Liver (tissue), 9 donors: Measurements from ENCODE around the gene ABCG5. TPM values are rescaled to one million over a fixed set of nuclear protein-coding genes. Genes with fewer than 3 reads are reported as not detected.

Experiments used
- DNase-seq: peaks from one replicate; pipeline ENCODE4 v3.0.0-alpha.2; 2017; ENCODE audit warnings: low spot score
- H3K27ac ChIP-seq, 2 donors: one replicate each; pipeline ENCODE4 v1.7.0; 2013; ENCODE audit warnings: inconsistent platforms in 2 of 2, low read length in 2 of 2, control low read depth in 1 of 2, low read depth in 1 of 2, mild to moderate bottlenecking in 1 of 2
- H3K27me3 ChIP-seq, 4 donors: one replicate each; pipeline versions ENCODE4 v1.6.1 to v1.7.0; 2013; ENCODE audit warnings: low read length in 3 of 4, inconsistent platforms in 1 of 4, mild to moderate bottlenecking in 1 of 4, moderate library complexity in 1 of 4; ENCODE audit not compliant: control insufficient read depth in 4 of 4, insufficient read depth in 4 of 4
- H3K36me3 ChIP-seq, 4 donors: one replicate each; pipeline versions ENCODE4 v1.6.1 to v1.7.0; 2013; ENCODE audit warnings: low read length in 3 of 4, mild to moderate bottlenecking in 3 of 4, low read depth in 1 of 4, moderate library complexity in 1 of 4; ENCODE audit not compliant: control insufficient read depth in 4 of 4, insufficient read depth in 3 of 4
- H3K4me1 ChIP-seq, 4 donors: one replicate each; pipeline versions ENCODE4 v1.6.1 to v1.7.0; 2013; ENCODE audit warnings: low read length in 3 of 4, mild to moderate bottlenecking in 3 of 4, moderate library complexity in 1 of 4; ENCODE audit not compliant: control insufficient read depth in 4 of 4, insufficient read depth in 4 of 4
- H3K4me3 ChIP-seq, 3 donors: one replicate each; pipeline versions ENCODE4 v1.6.1 to v1.7.0; 2013; ENCODE audit warnings: low read length in 3 of 3, control low read depth in 1 of 3, low read depth in 1 of 3, mild to moderate bottlenecking in 1 of 3
- H3K9ac ChIP-seq, 2 donors: one replicate each; pipeline ENCODE4 v1.7.0; 2013; ENCODE audit warnings: low read length in 2 of 2, mild to moderate bottlenecking in 2 of 2, moderate library complexity in 2 of 2, control low read depth in 1 of 2, low read depth in 1 of 2
- H3K9me3 ChIP-seq, 4 donors: one replicate each; pipeline versions ENCODE4 v1.6.1 to v1.7.0; 2013; ENCODE audit warnings: low read length in 3 of 4; ENCODE audit not compliant: control insufficient read depth in 4 of 4
- ATF3 ChIP-seq: IDR thresholded peaks from 2 replicates; pipeline ENCODE4 v1.6.1; 2016; ENCODE audit warnings: antibody characterized with exemption
- EGR1 ChIP-seq, 2 donors: IDR thresholded peaks; 2 replicates each; pipeline ENCODE4 v1.6.1; 2016 to 2018; ENCODE audit warnings: antibody characterized with exemption in 2 of 2, low read depth in 2 of 2
- FOXA1 ChIP-seq: IDR thresholded peaks from 2 replicates; pipeline ENCODE4 v1.6.1; 2016; ENCODE audit warnings: antibody characterized with exemption
- FOXA2 ChIP-seq: IDR thresholded peaks from 2 replicates; pipeline ENCODE4 v1.6.1; 2016; ENCODE audit warnings: antibody characterized with exemption
- GABPA ChIP-seq, 2 donors: IDR thresholded peaks in 1 of 2; conservative IDR thresholded peaks in 1 of 2; 2 replicates each; pipeline ENCODE4 v1.6.1; 2016; ENCODE audit warnings: antibody characterized with exemption in 2 of 2, mild to moderate bottlenecking in 1 of 2, moderate library complexity in 1 of 2
- HNF4A ChIP-seq, 2 donors: conservative IDR thresholded peaks; 2 replicates each; pipeline ENCODE4 v1.6.1; 2016; ENCODE audit warnings: antibody characterized with exemption in 2 of 2, mild to moderate bottlenecking in 2 of 2
- HNF4G ChIP-seq: IDR thresholded peaks from 2 replicates; pipeline ENCODE4 v1.6.1; 2016; ENCODE audit warnings: antibody characterized with exemption
- NR2F2 ChIP-seq: IDR thresholded peaks from 2 replicates; pipeline ENCODE4 v1.6.1; 2016; ENCODE audit warnings: antibody characterized with exemption
- RAD21 ChIP-seq, 2 donors: IDR thresholded peaks; 2 replicates each; pipeline ENCODE4 v1.6.1; 2016; ENCODE audit warnings: antibody characterized with exemption in 2 of 2, mild to moderate bottlenecking in 2 of 2
- RXRA ChIP-seq, 2 donors: IDR thresholded peaks; 2 replicates each; pipeline ENCODE4 v1.6.1; 2017 to 2018; ENCODE audit warnings: antibody characterized with exemption in 2 of 2, mild to moderate bottlenecking in 1 of 2
- SP1 ChIP-seq: IDR thresholded peaks from 2 replicates; pipeline ENCODE4 v1.6.1; 2018; ENCODE audit warnings: antibody characterized with exemption, mild to moderate bottlenecking
- TAF1 ChIP-seq: conservative IDR thresholded peaks from 2 replicates; pipeline ENCODE4 v1.6.1; 2016; ENCODE audit warnings: antibody characterized with exemption, mild to moderate bottlenecking
- YY1 ChIP-seq: IDR thresholded peaks from 2 replicates; pipeline ENCODE4 v1.6.1; 2016; ENCODE audit warnings: antibody characterized with exemption, mild to moderate bottlenecking
- ZBTB33 ChIP-seq: IDR thresholded peaks from 2 replicates; pipeline ENCODE4 v1.6.1; 2016; ENCODE audit warnings: antibody characterized with exemption
- WGBS: extraction: QIAGEN DNeasy Blood & Tissue Kit; methylation state at CpG from one replicate; pipeline ENCODE4 v1.1.7; 2013; 5-methylcytosine and 5-hydroxymethylcytosine counted together
- polyA plus RNA-seq, 2 donors: library from polyadenylated mRNA; stranded (reverse) in 1 of 2; unstranded in 1 of 2; fragments of 200-250 nt in 1 of 2; fragments of >200 nt in 1 of 2; fragmentation: Nextera tagmentation in 1 of 2; extraction: Ambion mirVana in 1 of 2; gene quantifications; one replicate each; pipeline versions ENCODE4 v1.2.1 to v1.2.3, GENCODE V29; 2013 to 2015
- total RNA-seq, 2 donors: library from RNA; depleted of rRNA; stranded (reverse); fragments of >200 nt; gene quantifications; one replicate each; pipeline ENCODE4 v1.2.3, GENCODE V29; 2014
- TF ChIP-seq, protein P1 (sequence below): fragments of 150-350 bp; IDR thresholded peaks from 2 replicates; pipeline ENCODE4 v1.5.1; 2017; ENCODE audit warnings: improper control_type of control experiment, low read depth, low read length; ENCODE audit not compliant: missing input control
- TF ChIP-seq, protein P2 (sequence below): IDR thresholded peaks from 2 replicates; pipeline ENCODE4 v1.6.1; 2016; ENCODE audit warnings: antibody characterized with exemption, mild to moderate bottlenecking
- donor health status: healthy.
- donor health status: healthy.
- donor health status: healthy.
- donor health status: healthy.
- donor health status: healthy.

Gene ABCG5
- total and polyA plus RNA-seq, 4 donors = 15.4 to 63.8 (median 38.5) TPM

GRCh38 chr2:43840965-43841364 is 2.3 kb upstream of the ABCG5 start:
- Histone ChIP-seq H3K27ac (peak overlapping the region; percentile 85 to 89), H3K36me3 (peaks cover 0 to 5% (median under 1%) of the 10 kb centered on the region in 4 donors), H3K9me3 (no peaks in the 10 kb centered on the region), H3K27me3 (no peaks in the 10 kb centered on the region), H3K4me1 (peaks cover 5 to 77% (median 55%) of the 10 kb centered on the region in 4 donors), H3K4me3 (peak overlapping the region; percentile 30 to 77 (median 58)), H3K9ac (peak overlapping the region; percentile 76 to 99)
- WGBS = 43% methylated on average over 5 of the region's 5 CpGs
- no peak for DNase-seq
- TF ChIP-seq FOXA2 = no peak
- TF ChIP-seq HNF4A (conservative IDR thresholded peaks at IDR 0.05) = no peak
- TF ChIP-seq TAF1 = peak; percentile 49
- TF ChIP-seq ATF3 = no peak
- TF ChIP-seq EGR1 (IDR thresholded peaks at IDR 0.05; ENCODE audit: low read depth in 2 of 2) = no peak
- TF ChIP-seq YY1 = no peak
- TF ChIP-seq NR2F2 = no peak
- TF ChIP-seq SP1 = peak; percentile 12
- TF ChIP-seq RXRA (IDR thresholded peaks at IDR 0.05) = peak; percentile 23 to 24
- TF ChIP-seq RAD21 (IDR thresholded peaks at IDR 0.05) = no peak
- TF ChIP-seq ZBTB33 = no peak
- TF ChIP-seq GABPA (IDR thresholded peaks at IDR 0.05 in 1 of 2, conservative IDR thresholded peaks at IDR 0.05 in 1 of 2) = no peak
- TF ChIP-seq FOXA1 = no peak
- TF ChIP-seq, protein P1, sequence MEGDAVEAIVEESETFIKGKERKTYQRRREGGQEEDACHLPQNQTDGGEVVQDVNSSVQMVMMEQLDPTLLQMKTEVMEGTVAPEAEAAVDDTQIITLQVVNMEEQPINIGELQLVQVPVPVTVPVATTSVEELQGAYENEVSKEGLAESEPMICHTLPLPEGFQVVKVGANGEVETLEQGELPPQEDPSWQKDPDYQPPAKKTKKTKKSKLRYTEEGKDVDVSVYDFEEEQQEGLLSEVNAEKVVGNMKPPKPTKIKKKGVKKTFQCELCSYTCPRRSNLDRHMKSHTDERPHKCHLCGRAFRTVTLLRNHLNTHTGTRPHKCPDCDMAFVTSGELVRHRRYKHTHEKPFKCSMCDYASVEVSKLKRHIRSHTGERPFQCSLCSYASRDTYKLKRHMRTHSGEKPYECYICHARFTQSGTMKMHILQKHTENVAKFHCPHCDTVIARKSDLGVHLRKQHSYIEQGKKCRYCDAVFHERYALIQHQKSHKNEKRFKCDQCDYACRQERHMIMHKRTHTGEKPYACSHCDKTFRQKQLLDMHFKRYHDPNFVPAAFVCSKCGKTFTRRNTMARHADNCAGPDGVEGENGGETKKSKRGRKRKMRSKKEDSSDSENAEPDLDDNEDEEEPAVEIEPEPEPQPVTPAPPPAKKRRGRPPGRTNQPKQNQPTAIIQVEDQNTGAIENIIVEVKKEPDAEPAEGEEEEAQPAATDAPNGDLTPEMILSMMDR = no peak
- TF ChIP-seq, protein P2, sequence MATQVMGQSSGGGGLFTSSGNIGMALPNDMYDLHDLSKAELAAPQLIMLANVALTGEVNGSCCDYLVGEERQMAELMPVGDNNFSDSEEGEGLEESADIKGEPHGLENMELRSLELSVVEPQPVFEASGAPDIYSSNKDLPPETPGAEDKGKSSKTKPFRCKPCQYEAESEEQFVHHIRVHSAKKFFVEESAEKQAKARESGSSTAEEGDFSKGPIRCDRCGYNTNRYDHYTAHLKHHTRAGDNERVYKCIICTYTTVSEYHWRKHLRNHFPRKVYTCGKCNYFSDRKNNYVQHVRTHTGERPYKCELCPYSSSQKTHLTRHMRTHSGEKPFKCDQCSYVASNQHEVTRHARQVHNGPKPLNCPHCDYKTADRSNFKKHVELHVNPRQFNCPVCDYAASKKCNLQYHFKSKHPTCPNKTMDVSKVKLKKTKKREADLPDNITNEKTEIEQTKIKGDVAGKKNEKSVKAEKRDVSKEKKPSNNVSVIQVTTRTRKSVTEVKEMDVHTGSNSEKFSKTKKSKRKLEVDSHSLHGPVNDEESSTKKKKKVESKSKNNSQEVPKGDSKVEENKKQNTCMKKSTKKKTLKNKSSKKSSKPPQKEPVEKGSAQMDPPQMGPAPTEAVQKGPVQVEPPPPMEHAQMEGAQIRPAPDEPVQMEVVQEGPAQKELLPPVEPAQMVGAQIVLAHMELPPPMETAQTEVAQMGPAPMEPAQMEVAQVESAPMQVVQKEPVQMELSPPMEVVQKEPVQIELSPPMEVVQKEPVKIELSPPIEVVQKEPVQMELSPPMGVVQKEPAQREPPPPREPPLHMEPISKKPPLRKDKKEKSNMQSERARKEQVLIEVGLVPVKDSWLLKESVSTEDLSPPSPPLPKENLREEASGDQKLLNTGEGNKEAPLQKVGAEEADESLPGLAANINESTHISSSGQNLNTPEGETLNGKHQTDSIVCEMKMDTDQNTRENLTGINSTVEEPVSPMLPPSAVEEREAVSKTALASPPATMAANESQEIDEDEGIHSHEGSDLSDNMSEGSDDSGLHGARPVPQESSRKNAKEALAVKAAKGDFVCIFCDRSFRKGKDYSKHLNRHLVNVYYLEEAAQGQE = peak; percentile 27
- no peak for TF ChIP-seq HNF4G
